Hindlimb muscle (tissue), 1 donor: ENCODE data around the gene SGSM1. TPM values are rescaled to one million over a fixed set of nuclear protein-coding genes. Genes with fewer than 3 reads are reported as not detected.

Source experiments
- DNase-seq: peaks from one replicate; pipeline ENCODE4 v3.0.0-alpha.2; 2013
- polyA plus RNA-seq: library from polyadenylated mRNA; unstranded; fragments of 120-200 nt; gene quantifications from one replicate; pipeline ENCODE4 v1.2.1, GENCODE V29; 2013; ENCODE audit not compliant: insufficient read length

The SGSM1 gene
- polyA plus RNA-seq, 1 donor, result 0.19 TPM

DNA sequence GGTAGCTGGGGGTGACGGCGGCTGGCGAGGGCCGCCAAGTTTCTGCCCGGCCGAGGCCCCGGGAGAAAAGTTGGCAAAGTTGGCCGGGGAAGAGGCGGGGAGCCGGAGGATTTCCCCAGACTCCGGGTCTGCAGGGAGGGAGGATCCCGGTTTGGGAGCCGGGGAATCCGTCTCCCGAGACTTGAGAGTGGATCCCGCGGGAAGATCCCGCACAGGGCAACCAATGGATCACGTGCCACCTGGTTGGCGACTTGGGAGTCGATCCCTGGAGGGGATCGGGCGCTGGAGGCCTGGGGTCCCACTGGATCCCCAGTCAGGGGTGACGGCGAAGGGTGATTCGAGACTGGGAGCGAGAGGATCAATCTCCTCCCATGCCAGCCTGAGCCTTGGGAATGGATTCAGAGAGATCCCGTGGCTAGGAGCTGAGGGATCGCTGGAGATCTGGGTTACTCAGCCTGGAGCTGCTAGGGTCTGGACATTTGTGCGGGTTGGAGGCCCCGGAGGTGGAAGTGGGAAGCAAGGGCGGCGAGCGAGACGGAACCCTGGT, 146.9 kb downstream of the SGSM1 start:
- DNase-seq, result no peak

DNA sequence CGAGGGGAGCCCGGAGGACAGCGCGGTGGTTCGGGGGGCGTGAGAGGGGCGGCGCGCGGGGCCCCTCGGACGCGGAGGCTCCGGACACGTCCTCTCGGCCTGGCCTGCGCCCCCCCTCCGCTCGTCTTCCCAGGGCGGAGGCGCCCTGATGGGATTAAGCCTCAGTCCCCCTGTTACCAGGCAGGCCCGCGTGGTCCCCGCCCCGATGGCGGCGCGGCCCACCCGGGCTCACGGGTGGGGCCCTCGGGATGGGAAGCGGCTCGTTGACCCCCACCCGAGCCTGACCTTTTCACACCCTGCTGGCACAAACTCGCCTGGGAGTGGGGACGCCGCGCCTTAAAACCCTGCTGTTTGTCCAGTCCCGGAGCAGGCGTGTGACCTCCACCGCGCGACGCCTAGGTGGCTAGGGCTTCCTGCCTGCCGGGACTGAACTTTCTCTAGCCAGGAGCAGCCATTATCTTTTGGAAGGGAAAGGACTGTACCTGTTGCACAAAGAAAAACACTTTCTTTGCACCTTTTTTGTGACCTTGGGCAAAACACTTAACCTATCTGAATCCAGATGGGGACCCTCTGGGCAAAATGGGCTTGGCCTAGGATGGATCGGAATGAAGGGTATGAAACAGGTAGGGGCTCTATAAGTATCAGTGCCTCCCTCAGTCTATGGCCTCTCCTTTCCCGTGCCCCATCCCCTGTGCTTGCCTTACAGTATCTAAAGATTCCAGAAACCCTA, 147.5 kb downstream of the SGSM1 start:
- DNase-seq, result no peak

DNA sequence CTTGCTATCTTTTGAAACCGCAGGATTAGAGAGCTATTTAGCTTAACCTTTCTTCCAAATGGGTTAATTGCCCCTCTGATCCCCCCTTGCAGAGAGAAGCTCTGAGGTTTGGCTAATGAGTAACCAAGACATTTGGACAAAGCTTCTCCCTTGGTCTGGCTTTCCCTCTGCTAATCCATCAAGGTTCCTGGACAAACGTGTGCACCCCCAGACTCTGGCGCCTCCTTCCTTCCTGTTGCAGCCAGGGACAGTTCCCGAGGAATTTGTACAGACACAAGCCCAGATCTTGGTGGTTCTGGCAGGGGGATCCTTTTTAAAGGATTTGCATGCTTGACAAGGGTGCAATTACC, 148.1 kb downstream of the SGSM1 start:
- DNase-seq, result no peak

DNA sequence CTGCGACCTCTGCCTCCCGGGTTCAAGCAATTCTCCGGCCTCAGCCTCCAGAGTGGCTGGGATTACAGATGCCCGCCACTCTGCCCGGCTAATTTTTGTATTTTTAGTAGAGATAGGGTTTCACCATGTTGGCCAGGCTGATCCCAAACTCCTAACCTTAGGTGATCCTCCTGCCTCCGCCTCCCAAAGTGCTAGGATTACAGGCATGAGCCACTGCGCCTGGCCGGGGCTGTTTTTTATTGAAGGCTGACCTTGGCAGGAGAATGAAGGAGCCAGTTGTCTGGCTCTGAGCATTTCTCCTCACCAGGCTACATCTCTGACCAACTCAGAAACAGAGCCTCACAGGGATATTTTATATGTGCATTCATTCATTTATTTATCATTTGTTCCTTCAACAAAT, 148.8 kb downstream of the SGSM1 start:
- no peak for DNase-seq

DNA sequence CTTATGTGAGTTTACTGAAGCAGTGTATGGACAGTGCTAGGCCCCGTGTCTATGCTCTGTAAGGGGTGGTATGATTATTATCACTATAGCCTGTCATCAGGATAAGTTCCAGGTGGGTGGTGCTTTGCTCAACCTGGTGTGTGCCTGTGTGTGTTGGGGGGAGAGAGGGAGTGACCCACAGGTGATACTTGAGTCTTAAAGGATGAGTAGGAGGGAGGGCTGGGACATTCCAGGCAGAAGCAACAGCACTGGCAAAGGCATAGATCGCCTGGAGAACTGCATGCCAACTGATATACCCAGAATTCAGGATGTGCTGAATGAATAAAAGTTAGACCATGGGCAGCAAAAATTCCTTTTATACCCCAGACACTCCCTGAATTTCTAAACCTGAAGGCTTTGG, 151.0 kb downstream of the SGSM1 start:
- no peak for DNase-seq

DNA sequence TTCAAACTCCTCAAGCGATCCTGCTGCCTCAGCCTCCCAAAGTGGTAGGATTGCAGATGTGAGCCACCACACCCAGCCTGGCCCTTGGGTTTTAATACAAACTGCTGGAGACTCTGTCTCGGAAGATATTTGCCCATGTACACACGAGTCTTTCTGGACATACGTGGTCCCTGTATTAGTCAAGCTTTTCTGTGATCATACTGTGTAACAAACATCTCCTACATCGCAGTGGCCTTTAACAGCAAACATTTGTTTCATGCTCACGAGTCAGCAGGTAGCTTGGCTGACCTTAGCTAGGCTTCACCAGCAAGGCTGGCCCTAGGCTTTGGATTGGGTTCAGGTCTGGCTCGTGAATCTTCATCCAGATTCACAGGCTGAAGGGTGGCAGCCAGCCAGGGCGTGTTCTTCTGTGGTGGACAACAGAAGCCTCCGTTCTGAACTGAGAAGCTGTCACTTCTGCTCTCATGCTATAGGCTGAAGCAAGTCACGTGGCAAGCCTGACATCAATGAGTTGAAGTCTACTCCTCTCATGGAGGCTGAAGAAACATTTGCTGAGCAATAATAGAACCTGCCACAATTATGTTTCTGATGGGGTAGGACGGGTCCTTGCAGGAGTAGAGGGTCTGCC, 155.3 kb downstream of the SGSM1 start:
- no peak for DNase-seq

DNA sequence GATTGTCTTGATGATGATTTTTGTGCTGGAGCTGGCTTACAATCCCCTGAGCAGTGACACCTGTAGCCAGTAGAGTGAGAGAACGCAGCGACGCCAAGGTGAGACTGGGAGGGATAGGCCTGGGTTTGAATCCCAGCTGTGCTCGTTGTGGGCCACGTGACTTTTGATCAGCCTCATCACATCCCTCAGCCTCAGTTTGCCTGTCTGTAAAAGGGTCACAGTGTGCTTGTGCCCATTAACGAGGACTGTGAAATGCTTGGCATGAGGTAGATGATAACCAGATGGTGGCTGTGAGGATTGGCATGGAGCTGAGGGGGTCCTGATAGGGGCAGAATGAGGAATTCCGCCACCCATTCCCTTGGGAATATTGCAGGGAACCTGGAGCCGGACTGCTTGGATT, 156.1 kb downstream of the SGSM1 start:
- DNase-seq, result no peak

DNA sequence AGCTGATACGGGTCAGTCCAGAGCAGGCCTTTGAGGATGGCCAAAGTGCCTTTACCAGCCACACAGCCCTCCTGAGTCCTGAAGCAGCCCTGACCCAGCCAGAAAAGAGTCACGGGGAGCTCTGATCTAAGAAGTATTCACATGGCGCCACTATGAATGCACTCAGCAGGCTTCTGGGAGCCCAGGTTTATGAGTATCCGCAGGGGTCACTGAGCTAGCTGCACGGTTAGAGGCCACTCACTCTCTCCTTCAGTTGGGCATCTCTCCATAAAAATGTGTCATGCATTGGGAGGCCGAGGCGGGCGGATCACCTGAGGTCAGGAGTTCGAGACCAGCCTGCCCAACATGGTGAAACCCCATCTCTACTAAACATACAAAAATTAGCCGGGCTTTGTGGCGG, 156.8 kb downstream of the SGSM1 start:
- DNase-seq, result no peak

DNA sequence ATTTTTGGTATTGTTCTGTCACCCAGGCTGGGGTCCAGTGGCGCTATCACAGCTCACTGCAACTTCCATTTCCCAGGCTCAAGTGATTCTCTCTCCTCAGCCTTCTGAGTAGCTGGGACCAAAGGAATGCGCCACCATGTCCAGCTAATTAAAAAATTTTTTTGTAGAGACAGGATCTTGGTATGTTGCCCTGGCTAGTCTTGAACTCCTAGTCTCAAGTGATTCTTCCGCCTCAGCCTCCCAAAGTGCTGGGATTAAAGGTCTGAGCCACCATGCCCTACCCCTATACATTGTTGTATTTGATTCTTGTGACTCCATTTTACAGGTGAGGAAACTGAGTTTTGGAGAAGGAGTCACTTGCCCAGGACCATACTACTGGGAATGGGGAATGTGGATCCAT, 158.4 kb downstream of the SGSM1 start:
- no peak for DNase-seq

DNA sequence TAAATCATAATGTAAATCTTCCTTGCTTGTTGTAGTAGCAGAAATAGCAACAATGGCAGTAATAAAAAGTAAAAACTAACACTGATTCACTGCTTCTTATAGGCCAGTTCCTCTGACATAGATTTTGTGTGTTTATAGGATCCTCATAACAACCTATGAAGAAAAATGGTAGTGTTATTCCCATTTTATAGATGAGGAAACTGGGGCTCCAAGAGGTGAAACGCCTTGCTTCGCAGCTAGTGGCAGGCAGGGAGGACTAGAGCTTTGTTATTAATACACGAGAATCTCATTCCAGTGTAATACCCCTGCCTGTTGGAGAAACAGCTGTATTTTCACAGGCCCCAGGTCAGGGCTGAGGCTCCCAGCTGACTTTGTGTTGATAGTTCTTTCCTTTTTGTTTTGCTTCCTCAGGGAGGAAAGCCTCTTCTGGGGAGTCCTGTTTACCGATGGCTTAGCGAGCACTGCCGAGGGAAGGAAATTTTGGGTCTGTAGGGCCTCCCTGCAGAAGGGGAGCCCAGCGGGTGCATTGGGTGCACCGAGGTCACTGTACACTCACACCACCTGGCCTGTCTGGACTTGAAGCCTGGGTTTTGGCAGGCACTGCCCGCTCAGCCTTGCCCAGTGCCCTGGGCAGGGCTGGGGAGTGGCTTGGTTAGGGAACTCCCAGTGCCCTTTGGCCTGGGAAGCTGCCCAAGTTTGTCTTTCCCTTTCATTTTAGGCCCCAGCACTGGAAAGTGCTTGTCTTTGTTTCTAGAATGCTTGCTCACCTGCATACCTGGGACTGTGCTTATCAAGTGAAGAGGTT, 160.0 kb downstream of the SGSM1 start:
- DNase-seq, result no peak

DNA sequence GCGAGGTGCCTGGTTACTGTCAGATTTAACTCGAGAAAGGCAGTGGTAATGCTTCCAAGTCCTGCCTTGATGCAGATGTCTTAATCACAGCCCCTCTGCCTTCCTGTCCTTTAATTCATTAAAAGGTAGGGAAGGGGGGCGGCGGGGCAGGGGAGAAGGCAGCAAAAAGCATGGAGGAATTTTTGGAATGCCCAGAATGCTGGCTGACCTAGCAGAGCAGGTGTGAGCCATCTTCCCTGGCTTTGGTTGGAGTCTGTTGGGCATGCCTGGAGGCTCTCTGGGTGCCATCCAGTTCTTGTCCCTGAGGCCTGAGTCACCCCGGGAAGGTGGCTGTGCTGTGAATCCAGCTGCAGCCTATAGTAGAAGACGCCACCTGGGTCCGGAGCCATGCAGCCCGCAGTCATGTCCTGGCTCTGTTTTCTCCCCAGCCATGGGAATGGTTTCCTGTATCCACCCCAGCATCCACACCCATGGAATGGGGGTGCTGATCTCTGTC, 162.1 kb downstream of the SGSM1 start:
- DNase-seq, result no peak

DNA sequence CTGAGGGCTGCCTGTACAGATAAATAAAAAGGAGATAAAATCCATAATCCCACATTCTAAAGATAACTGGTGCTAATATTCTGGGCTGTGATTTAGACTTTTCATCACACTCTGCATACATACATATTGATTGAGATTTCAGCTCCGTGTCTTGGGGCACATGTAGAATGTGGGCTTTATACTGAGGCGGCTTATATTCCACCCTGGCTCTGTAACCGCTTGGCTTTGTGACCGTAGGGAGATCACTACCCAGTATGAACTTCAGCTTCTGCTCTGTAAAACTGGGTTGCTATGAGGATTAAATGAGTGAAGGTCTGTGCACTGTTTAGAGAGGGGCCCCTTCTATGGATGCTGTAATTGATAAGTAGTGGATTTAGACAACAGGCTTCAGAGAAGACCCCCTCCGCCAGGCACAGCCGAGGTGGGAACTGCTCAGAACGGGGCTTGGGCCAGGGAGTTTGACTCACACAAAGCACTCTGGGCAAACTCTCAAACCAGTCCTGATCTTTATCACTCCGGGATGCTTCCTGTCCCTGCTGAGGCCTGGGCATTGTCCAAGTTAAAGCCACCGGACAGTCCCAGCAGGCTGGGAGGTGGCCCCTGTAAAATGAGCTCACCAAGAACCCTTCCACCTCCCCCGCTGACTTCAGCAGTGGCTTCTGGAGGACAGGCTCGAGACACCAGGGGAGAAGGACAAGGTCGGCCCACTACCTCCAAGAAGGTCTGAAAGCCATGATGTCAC, 163.7 kb downstream of the SGSM1 start:
- no peak for DNase-seq

DNA sequence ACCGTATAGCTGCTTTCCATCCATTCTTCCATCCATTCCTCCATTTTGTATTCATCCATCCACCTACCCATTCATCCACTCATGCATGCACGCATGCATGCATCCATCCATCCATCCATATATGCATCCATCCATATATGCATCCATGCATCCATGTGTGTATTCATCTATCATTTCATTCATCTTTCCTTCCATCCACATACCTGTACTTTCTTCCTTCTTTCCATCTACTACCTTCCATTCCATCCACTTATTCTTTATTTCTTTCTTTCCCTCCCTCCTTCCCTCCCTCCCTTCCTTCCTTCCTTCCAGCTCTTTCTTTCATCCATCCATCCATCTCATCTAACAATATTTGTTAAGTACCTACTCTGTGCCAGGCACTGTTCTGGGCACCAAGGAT, 166.4 kb downstream of the SGSM1 start:
- DNase-seq, result no peak

DNA sequence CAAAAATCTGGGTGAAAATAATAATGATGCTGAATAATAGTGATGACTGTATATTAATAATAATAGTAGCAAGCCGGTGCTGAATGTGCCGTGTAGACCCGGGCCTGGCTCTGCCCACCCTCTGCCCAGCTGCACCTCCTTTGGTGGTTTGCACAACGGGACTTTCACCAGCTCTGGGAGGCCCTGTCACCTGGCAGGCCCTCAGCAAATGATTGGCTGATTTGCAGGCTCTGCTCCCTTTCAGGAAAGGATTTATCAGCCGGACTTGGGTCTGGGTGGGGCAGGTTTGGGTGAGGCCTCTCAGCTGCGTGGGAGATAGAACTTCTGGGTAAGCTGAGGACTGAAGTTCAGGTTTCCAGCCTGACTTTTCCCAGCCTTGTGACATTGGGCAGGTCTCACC, 167.9 kb downstream of the SGSM1 start:
- no peak for DNase-seq

DNA sequence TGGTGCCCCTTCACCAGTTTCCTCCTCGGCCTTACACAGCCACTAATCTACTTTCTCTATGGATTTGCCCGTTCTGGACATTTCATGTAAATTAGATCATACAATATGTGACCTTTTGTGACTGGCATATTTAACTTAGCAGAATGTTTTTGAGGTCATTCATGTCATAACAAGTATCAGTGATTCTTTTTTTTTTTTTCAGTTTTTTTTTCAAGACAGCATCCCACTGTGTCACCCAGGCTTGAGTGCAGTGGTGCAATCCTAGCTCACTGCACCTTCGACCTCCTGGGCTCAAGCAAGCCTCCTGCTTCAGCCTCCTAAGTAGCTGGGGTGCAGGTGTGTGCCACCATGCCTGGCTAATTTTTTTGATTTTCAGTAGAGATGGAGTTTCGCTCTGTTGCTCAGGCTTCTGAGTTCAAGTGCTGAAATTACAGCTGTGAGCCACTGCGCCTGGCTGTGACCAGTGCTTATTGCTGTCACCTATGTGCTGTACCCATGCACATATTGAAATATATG, 169.2 kb downstream of the SGSM1 start:
- DNase-seq, result no peak

DNA sequence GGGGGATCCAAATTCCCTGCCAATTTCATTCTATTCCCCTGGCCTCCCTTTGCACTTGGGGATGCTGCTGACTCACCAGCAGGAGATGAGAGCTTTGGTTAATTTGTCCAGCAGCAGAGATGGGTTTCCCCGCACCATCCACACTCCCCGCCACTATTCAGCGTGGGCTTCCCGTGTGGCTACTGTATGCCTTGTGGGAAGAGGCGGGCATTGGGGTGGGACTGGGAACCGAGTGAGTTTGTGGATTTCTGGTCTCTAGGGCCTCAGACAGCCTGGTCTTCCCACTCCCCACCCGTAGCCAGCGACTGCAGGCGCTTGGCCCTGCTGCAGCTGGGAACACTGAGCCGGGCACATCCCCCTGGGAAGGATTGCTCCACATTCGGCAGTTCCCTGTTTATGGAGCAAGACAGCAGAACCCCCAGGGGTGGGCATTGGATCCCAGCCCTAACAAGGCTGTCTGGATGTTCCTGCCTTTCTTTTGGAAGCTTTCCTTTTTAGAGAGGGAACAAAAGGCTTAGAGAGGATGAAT, 169.9 kb downstream of the SGSM1 start:
- no peak for DNase-seq

DNA sequence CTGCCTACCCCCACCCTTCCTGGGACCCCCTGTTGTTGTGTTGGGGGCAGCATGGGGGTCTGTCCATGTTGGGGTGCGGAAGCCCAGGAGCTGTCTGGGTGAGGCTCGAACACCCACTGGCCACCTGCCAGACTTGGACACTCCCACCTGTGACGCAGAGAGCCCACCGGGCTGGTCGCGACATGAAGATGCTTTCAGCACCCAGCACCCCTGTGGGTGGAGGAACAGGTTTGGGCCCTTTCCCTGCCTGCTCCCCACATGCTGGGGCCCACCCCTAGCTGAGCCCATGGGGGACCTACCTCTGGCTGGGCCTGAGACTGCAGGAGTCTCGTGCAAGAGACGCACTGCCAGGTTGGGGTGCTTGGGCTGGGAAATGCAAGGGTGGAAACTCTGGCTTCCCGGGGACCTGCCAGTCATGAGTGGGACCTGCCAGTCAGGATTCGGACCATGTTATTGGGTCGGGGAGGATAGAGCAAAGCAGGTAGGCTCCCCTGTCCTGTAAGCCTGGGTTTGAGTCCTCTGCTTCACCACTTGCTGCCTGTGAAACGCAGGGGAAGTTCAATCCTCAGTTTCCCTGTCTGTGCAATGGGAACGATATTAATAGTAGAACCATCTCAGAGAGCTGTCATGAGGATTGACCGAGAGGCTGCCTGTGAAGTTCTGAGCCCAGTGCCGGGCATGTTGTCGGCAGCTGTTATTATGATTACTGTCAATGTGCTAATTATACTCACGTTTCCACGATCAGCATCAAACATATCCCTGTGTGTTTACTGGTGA, 170.6 kb downstream of the SGSM1 start:
- no peak for DNase-seq
